OCI-LY1 (cell line): ENCODE results near the gene MDGA2.

Source experiments
- H2AFZ ChIP-seq: fragments of 200-600 bp; sonication (generic), shearing (Covaris generic); 2 replicates; pipeline ENCODE4 v1.6.0; 2014; ENCODE audit warnings: antibody characterized with exemption, mild to moderate bottlenecking, low read length
- H3F3A ChIP-seq: fragments of 200-600 bp; sonication (generic), shearing (Covaris generic); 2 replicates; pipeline ENCODE4 v1.6.0; 2014; ENCODE audit warnings: mild to moderate bottlenecking, antibody characterized with exemption, low read length, moderate library complexity; ENCODE audit not compliant: insufficient read depth
- H3K27ac ChIP-seq: fragments of 200-600 bp; sonication (generic); 2 replicates; pipeline ENCODE4 v1.5.1; 2014; ENCODE audit warnings: low read length, mixed run types, mild to moderate bottlenecking, low read depth; ENCODE audit not compliant: poor library complexity, severe bottlenecking
- H3K27me3 ChIP-seq: fragments of 200-600 bp; sonication (generic); 2 replicates; pipeline ENCODE4 v1.6.0; 2014; ENCODE audit warnings: antibody characterized with exemption, mild to moderate bottlenecking, low read length, moderate library complexity; ENCODE audit not compliant: insufficient read depth
- H3K36me3 ChIP-seq: fragments of 200-600 bp; sonication (generic); 2 replicates; pipeline ENCODE4 v1.6.1; 2014; ENCODE audit warnings: mild to moderate bottlenecking, antibody characterized with exemption, low read length, moderate library complexity, mixed read lengths; ENCODE audit not compliant: insufficient read depth
- H3K4me1 ChIP-seq: fragments of 200-600 bp; sonication (generic); 2 replicates; pipeline ENCODE4 v1.5.1; 2014; ENCODE audit warnings: mild to moderate bottlenecking, low read length, moderate library complexity; ENCODE audit not compliant: insufficient read depth, severe bottlenecking
- H3K4me2 ChIP-seq: fragments of 200-600 bp; sonication (generic), shearing (Covaris generic); 2 replicates; pipeline ENCODE4 v1.6.1; 2014; ENCODE audit warnings: low read length
- H3K4me3 ChIP-seq: fragments of 200-600 bp; sonication (generic); 2 replicates; pipeline ENCODE4 v1.5.1; 2014; ENCODE audit warnings: low read length, low read depth, mild to moderate bottlenecking, mixed read lengths; ENCODE audit not compliant: poor library complexity, severe bottlenecking
- H3K79me2 ChIP-seq: fragments of 200-600 bp; shearing (Covaris generic); 2 replicates; pipeline ENCODE4 v1.6.1; 2016; ENCODE audit warnings: mixed run types, low read length, mixed read lengths; ENCODE audit not compliant: insufficient read depth
- H3K9ac ChIP-seq: fragments of 200-600 bp; sonication (generic), shearing (Covaris generic); 2 replicates; pipeline ENCODE4 v1.6.1; 2014; ENCODE audit warnings: mild to moderate bottlenecking, low read length, mixed read lengths
- H3K9me2 ChIP-seq: fragments of 200-600 bp; sonication (generic), shearing (Covaris generic); 2 replicates; pipeline ENCODE4 v1.6.1; 2014; ENCODE audit warnings: low read depth, mild to moderate bottlenecking, low read length, mixed read lengths
- H3K9me3 ChIP-seq: fragments of 200-600 bp; shearing (Covaris generic); 2 replicates; pipeline ENCODE4 v1.6.1; 2014; ENCODE audit warnings: low read length, mixed read lengths
- H4K20me1 ChIP-seq: fragments of 200-600 bp; sonication (generic), shearing (Covaris generic); 2 replicates; pipeline ENCODE4 v1.6.0; 2016; ENCODE audit warnings: mild to moderate bottlenecking, low read length; ENCODE audit not compliant: insufficient read depth
- EZH2 ChIP-seq: fragments of 200-600 bp; sonication (generic), shearing (Covaris generic); IDR thresholded peaks from 2 replicates; pipeline ENCODE4 v1.8.0; 2017; ENCODE audit warnings: borderline replicate concordance, mixed run types, mild to moderate bottlenecking, antibody characterized with exemption, low read length, moderate library complexity, mixed read lengths
- TF ChIP-seq, protein P1 (sequence below): fragments of 200-600 bp; sonication (generic), shearing (Covaris generic); IDR thresholded peaks from 2 replicates; pipeline ENCODE4 v1.5.1; 2017; ENCODE audit warnings: mild to moderate bottlenecking, antibody characterized with exemption, low read length, moderate library complexity, mixed read lengths

MDGA2 gene

DNA sequence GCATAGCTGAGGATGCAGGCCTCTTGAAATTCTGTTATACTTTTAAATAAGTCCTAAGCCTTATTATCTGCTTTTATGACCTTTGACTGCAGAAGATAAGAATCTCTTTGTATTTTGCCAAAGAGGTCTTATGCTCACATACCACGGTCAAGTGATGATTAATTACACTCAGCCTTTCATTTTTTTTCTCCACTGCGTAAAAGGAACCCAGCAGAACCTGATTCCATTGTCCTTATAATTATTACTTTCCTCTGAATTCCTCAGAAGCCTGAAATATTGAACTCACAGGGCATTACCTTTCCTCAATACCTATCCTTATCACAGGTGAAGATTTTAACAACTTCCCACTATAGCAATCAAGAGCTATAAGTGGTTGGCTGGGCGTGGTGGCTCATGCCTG, 525.1 kb downstream of the MDGA2 start:
- Histone ChIP-seq H2AFZ (no peak overlapping the region), H3K9ac (no peak overlapping the region), H3K9me3 (no peaks in the 10 kb centered on the region), H3K4me2 (no peak overlapping the region), H3K27me3 (no peaks in the 10 kb centered on the region), H3K27ac (no peak overlapping the region), H3K79me2 (no peaks in the 10 kb centered on the region), H3K9me2 (no peaks in the 10 kb centered on the region), H3K4me3 (no peak overlapping the region), H4K20me1 (no peaks in the 10 kb centered on the region), H3K4me1 (no peaks in the 10 kb centered on the region), H3K36me3 (no peaks in the 10 kb centered on the region), H3F3A (no peaks in the 10 kb centered on the region)
- TF ChIP-seq, protein P1, sequence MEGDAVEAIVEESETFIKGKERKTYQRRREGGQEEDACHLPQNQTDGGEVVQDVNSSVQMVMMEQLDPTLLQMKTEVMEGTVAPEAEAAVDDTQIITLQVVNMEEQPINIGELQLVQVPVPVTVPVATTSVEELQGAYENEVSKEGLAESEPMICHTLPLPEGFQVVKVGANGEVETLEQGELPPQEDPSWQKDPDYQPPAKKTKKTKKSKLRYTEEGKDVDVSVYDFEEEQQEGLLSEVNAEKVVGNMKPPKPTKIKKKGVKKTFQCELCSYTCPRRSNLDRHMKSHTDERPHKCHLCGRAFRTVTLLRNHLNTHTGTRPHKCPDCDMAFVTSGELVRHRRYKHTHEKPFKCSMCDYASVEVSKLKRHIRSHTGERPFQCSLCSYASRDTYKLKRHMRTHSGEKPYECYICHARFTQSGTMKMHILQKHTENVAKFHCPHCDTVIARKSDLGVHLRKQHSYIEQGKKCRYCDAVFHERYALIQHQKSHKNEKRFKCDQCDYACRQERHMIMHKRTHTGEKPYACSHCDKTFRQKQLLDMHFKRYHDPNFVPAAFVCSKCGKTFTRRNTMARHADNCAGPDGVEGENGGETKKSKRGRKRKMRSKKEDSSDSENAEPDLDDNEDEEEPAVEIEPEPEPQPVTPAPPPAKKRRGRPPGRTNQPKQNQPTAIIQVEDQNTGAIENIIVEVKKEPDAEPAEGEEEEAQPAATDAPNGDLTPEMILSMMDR: no peak
- TF ChIP-seq EZH2: no peak

DNA sequence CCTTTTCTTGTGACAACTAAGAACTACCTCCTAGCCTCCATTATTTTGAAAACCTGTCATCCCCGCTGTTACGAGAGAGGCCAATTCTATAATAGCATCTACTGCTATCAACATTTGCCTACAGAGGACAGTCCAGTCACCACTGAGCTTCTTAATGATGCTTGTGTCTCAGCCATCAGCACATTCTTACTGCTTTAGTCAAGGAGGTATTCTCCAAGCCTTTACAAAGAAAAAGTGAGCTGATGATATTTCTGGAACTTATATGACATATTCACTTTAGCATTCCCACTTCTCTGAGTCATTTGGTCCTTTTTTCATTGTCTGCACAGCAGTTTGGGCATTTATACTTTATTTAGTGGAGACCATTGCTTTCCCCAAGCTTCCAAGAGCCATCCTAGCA, 526.1 kb downstream of the MDGA2 start:
- Histone ChIP-seq H4K20me1 (no peaks in the 10 kb centered on the region), H3F3A (no peaks in the 10 kb centered on the region), H2AFZ (no peak overlapping the region), H3K27me3 (no peaks in the 10 kb centered on the region), H3K36me3 (no peaks in the 10 kb centered on the region), H3K9ac (no peak overlapping the region), H3K27ac (no peak overlapping the region), H3K4me1 (no peaks in the 10 kb centered on the region), H3K9me2 (no peaks in the 10 kb centered on the region), H3K79me2 (no peaks in the 10 kb centered on the region), H3K9me3 (no peaks in the 10 kb centered on the region), H3K4me3 (no peak overlapping the region), H3K4me2 (no peak overlapping the region)
- TF ChIP-seq, protein P1: no peak
- no peak for TF ChIP-seq EZH2

DNA sequence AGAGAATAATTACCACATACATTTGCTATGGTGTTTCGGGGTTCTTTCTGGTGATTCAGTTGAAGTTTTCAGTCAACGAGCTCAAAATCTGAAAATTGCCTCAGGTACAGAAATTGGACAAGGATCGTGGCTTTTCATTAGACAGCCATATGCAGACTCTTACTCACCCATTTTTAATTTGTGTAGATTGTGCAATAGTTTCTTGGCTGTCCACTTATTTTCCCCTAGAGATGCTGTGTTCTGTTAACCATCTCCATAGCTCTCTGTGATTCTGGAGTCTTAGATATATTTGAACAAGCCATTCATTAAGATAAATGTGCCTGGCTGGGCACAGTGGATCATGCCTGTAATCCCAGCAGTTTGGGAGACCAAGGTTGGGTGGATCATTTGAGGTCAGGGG, 526.7 kb downstream of the MDGA2 start:
- TF ChIP-seq, protein P1: no peak
- no peak for TF ChIP-seq EZH2
- H3K9ac ChIP-seq: no peak overlapping the region
- H3K4me1 ChIP-seq: no peaks in the 10 kb centered on the region
- H3F3A ChIP-seq: no peaks in the 10 kb centered on the region
- no peak overlapping the region for H2AFZ ChIP-seq
- H3K27me3 ChIP-seq: no peaks in the 10 kb centered on the region
- H3K4me3 ChIP-seq: no peak overlapping the region
- no peaks in the 10 kb centered on the region for H3K79me2 ChIP-seq
- H4K20me1 ChIP-seq: no peaks in the 10 kb centered on the region
- no peaks in the 10 kb centered on the region for H3K9me2 ChIP-seq
- H3K9me3 ChIP-seq: no peaks in the 10 kb centered on the region
- H3K36me3 ChIP-seq: no peaks in the 10 kb centered on the region
- H3K27ac ChIP-seq: no peak overlapping the region
- H3K4me2 ChIP-seq: no peak overlapping the region
